HCT116 (cell line): ENCODE data around the gene TWSG1. TPM values are rescaled to one million over a fixed set of nuclear protein-coding genes. Genes with fewer than 3 reads are reported as not detected.

Experiments used
- ATAC-seq: fragments of 200-7000 bp; cut with Tn5 transposase; 2 replicates; pipeline ENCODE4 v1.9.1; 2020; ENCODE audit warnings: mild to moderate bottlenecking, moderate library complexity
- BruUV-seq: library from RNA; stranded (reverse); fragments of 400-500 nt; replicated peaks from 2 replicates; lab custom pipeline; 2021; lab: Mats Ljungman, UMichigan
- CTCF ChIA-PET: fragments of 300-600 bp; sonication (Branson Sonifier 250); formaldehyde crosslinking; loops from one replicate; lab custom pipeline; 2021; ENCODE audit warnings: antibody characterized with exemption; lab: Charles Lee
- POLR2A ChIA-PET: fragments of 300-600, 350-600 bp; sonication (Branson Sonifier 250); formaldehyde crosslinking; loops from one replicate; lab custom pipeline; 2021; ENCODE audit warnings: antibody characterized with exemption; lab: Charles Lee
- RAD21 ChIA-PET, 2 experiments: fragments of 300-600 bp; sonication (Branson Sonifier 250); formaldehyde crosslinking; loops; one replicate each; lab custom pipeline; 2023; ENCODE audit warnings: low total read pairs in 2 of 2; ENCODE audit not compliant: uncharacterized antibody in 2 of 2, unreplicated experiment in 2 of 2, low non-redundant PET in 1 of 2; lab: Charles Lee
- DNase-seq: peaks from one replicate; pipeline ENCODE4 v3.0.0-alpha.2; 2010; ENCODE audit warnings: low read depth, low spot score
- H2AFZ ChIP-seq: fragments of 200-600 bp; shearing (Covaris generic), sonication (generic); 2 replicates; pipeline ENCODE4 v1.6.1; 2017; ENCODE audit warnings: low read depth, mixed run types, mixed read lengths, antibody characterized with exemption, low read length; ENCODE audit not compliant: poor library complexity, severe bottlenecking
- H3K27ac ChIP-seq: 2 replicates; pipeline ENCODE4 v1.5.1; 2012; ENCODE audit warnings: low read depth, low read length
- H3K27me3 ChIP-seq: fragments of 200-600 bp; sonication (generic); 2 replicates; pipeline ENCODE4 v1.6.1; 2016; ENCODE audit warnings: mixed run types, low read length, mixed read lengths; ENCODE audit not compliant: insufficient read depth
- H3K36me3 ChIP-seq, 2 experiments: fragments of 200-500 bp in 1 of 2; fragments of 200-600 bp in 1 of 2; sonication (Bioruptor generic) in 1 of 2; sonication (generic) in 1 of 2; 2 replicates each; pipeline versions ENCODE4 v1.5.1 to v1.6.1; 2014 to 2016; ENCODE audit warnings: low read length in 2 of 2, inconsistent platforms in 1 of 2, mixed read lengths in 1 of 2, mixed run types in 1 of 2; ENCODE audit not compliant: insufficient read depth in 2 of 2, control insufficient read depth in 1 of 2
- H3K4me1 ChIP-seq, 2 experiments: fragments of 200-600 bp in 1 of 2; sonication (generic) in 1 of 2; 2 replicates each; pipeline versions ENCODE4 v1.5.1 to v1.6.1; 2012 to 2017; ENCODE audit warnings: low read length in 2 of 2, inconsistent platforms in 1 of 2, mild to moderate bottlenecking in 1 of 2, mixed read lengths in 1 of 2, mixed run types in 1 of 2, moderate library complexity in 1 of 2; ENCODE audit not compliant: insufficient read depth in 2 of 2, control insufficient read depth in 1 of 2
- H3K4me2 ChIP-seq: fragments of 200-600 bp; sonication (generic); 2 replicates; pipeline ENCODE4 v1.6.1; 2017; ENCODE audit warnings: mixed run types, low read length, mixed read lengths
- H3K4me3 ChIP-seq, 2 experiments: fragments of 200-600 bp in 1 of 2; sonication (generic) in 1 of 2; replicated peaks in 1 of 2; 2 replicates each; pipeline ENCODE4 v1.5.1; 2011 to 2016; ENCODE audit warnings: low read length in 2 of 2, control low read depth in 1 of 2, low read depth in 1 of 2, mild to moderate bottlenecking in 1 of 2, mixed read lengths in 1 of 2, mixed run types in 1 of 2
- H3K79me2 ChIP-seq: fragments of 200-600 bp; sonication (generic); 2 replicates; pipeline ENCODE4 v1.6.1; 2017; ENCODE audit warnings: mild to moderate bottlenecking, mixed run types, low read length, moderate library complexity, mixed read lengths; ENCODE audit not compliant: insufficient read depth
- H3K9ac ChIP-seq: fragments of 200-600 bp; sonication (generic); 2 replicates; pipeline ENCODE4 v1.6.1; 2016; ENCODE audit warnings: low read length, mixed read lengths
- H3K9me2 ChIP-seq: fragments of 200-600 bp; sonication (generic), shearing (Covaris generic); 2 replicates; pipeline ENCODE4 v1.6.1; 2017; ENCODE audit warnings: mixed run types, mild to moderate bottlenecking, moderate library complexity; ENCODE audit not compliant: insufficient read depth
- H3K9me3 ChIP-seq, 2 experiments: fragments of 200-500 bp in 1 of 2; fragments of 200-600 bp in 1 of 2; sonication (Bioruptor generic) in 1 of 2; sonication (generic) in 1 of 2; 2 replicates each; pipeline ENCODE4 v1.6.1; 2014 to 2017; ENCODE audit warnings: low read length in 2 of 2, mixed read lengths in 2 of 2, inconsistent platforms in 1 of 2, low read depth in 1 of 2, mild to moderate bottlenecking in 1 of 2, mixed run types in 1 of 2, moderate library complexity in 1 of 2; ENCODE audit not compliant: control insufficient read depth in 1 of 2, insufficient read depth in 1 of 2
- H4K20me1 ChIP-seq: fragments of 200-600 bp; sonication (generic), shearing (Covaris generic); 2 replicates; pipeline ENCODE4 v1.6.1; 2017; ENCODE audit warnings: mixed run types, mild to moderate bottlenecking, moderate library complexity; ENCODE audit not compliant: insufficient read depth
- CBX3 ChIP-seq: IDR thresholded peaks from 2 replicates; pipeline ENCODE4 v1.6.1; 2012; ENCODE audit warnings: low read depth
- CEBPB ChIP-seq: IDR thresholded peaks from 2 replicates; pipeline ENCODE4 v1.6.1; 2012; ENCODE audit warnings: low read depth
- EZH2 ChIP-seq: fragments of 200-600 bp; sonication (generic); IDR thresholded peaks from 2 replicates; pipeline ENCODE4 v1.6.1; 2017; ENCODE audit warnings: antibody characterized with exemption, mixed run types
- EZH2phosphoT487 ChIP-seq: fragments of 200-600 bp; IDR thresholded peaks from 2 replicates; pipeline ENCODE4 v1.6.1; 2018; ENCODE audit warnings: antibody characterized with exemption, borderline replicate concordance
- FOSL1 ChIP-seq: IDR thresholded peaks from 2 replicates; pipeline ENCODE4 v1.6.1; 2012; ENCODE audit warnings: low read depth
- JUND ChIP-seq: IDR thresholded peaks from 2 replicates; pipeline ENCODE4 v1.6.1; 2012
- MAX ChIP-seq: IDR thresholded peaks from 2 replicates; pipeline ENCODE4 v1.6.1; 2012
- POLR2A ChIP-seq: IDR thresholded peaks from 2 replicates; pipeline ENCODE4 v1.7.0; 2011; ENCODE audit warnings: borderline replicate concordance; ENCODE audit not compliant: insufficient read depth, insufficient read length; ENCODE audit errors: extremely low read depth
- POLR2AphosphoS5 ChIP-seq: IDR thresholded peaks from 2 replicates; pipeline ENCODE4 v1.6.1; 2011; ENCODE audit warnings: mild to moderate bottlenecking, low read depth, low read length, moderate library complexity
- RAD21 ChIP-seq: IDR thresholded peaks from 2 replicates; pipeline ENCODE4 v1.6.1; 2012; ENCODE audit warnings: low read depth, mild to moderate bottlenecking
- REST ChIP-seq: IDR thresholded peaks from 2 replicates; pipeline ENCODE4 v1.6.1; 2012; ENCODE audit warnings: low read depth
- SP1 ChIP-seq: IDR thresholded peaks from 2 replicates; pipeline ENCODE4 v1.6.1; 2012; ENCODE audit warnings: low read depth
- SRF ChIP-seq: IDR thresholded peaks from 2 replicates; pipeline ENCODE4 v1.6.1; 2012; ENCODE audit warnings: low read depth
- TCF7L2 ChIP-seq: IDR thresholded peaks from 2 replicates; pipeline ENCODE4 v1.7.0; 2011; ENCODE audit warnings: borderline replicate concordance, inconsistent platforms; ENCODE audit not compliant: insufficient read depth, insufficient read length; ENCODE audit errors: extremely low read depth
- YY1 ChIP-seq: IDR thresholded peaks from 2 replicates; pipeline ENCODE4 v1.6.1; 2011; ENCODE audit warnings: low read length, low read depth, moderate library complexity, mild to moderate bottlenecking; ENCODE audit not compliant: insufficient replicate concordance; ENCODE audit errors: extremely low read depth
- intact Hi-C: fragments of 100-400 bp; cut with micrococcal nuclease; formaldehyde crosslinking; loops from 2 replicates; pipeline ENCODE4 v1.10.0; 2022
- total RNA-seq: library from RNA; stranded (reverse); gene quantifications from one replicate; pipeline ENCODE4 v1.2.1, GENCODE V29; 2021; ENCODE audit not compliant: unreplicated experiment
- TF ChIP-seq, protein P1 (sequence below): IDR thresholded peaks from 2 replicates; pipeline ENCODE4 v1.6.1; 2012

TWSG1 gene
- total RNA-seq, 1 experiment from 2014 or later: 35.7 TPM

- CTCF ChIA-PET: no interaction called here
- no TSS peak for BruUV-seq
- no peaks in the 10 kb centered on the region for H3K9me3 ChIP-seq
- RAD21 ChIA-PET: no interaction called here
- no peak for DNase-seq
- POLR2A ChIA-PET: no interaction called here
- TF ChIP-seq POLR2AphosphoS5 (no peak), RAD21 (no peak), JUND (no peak), CBX3 (no peak), REST (no peak), SP1 (no peak), YY1 (no peak), FOSL1 (no peak), TCF7L2 (no peak), EZH2 (no peak), MAX (no peak), CEBPB (no peak), EZH2phosphoT487 (no peak), POLR2A (no peak), SRF (no peak)
- TF ChIP-seq, protein P1, sequence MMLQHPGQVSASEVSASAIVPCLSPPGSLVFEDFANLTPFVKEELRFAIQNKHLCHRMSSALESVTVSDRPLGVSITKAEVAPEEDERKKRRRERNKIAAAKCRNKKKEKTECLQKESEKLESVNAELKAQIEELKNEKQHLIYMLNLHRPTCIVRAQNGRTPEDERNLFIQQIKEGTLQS: no peak
- TF ChIP-seq, all 23 proteins: peak for 0
- Histone ChIP-seq H3K4me3 (no peak overlapping the region), H2AFZ (no peak overlapping the region), H3K27me3 (no peaks in the 10 kb centered on the region), H3K9ac (no peak overlapping the region), H3K4me1 (no peaks in the 10 kb centered on the region), H3K79me2 (no peaks in the 10 kb centered on the region), H4K20me1 (no peaks in the 10 kb centered on the region), H3K36me3 (no peaks in the 10 kb centered on the region), H3K9me2 (no peaks in the 10 kb centered on the region; the same call in 1 of the 2 replicates), H3K27ac (no peak overlapping the region), H3K4me2 (no peak overlapping the region)
- ATAC-seq: no peak
- intact Hi-C loops: no loop called here
These were observed 70.0 kb downstream of the TWSG1 start for GRCh38 chr18:9404565-9405060.
